Panc1 (cell line): Measurements from ENCODE around the gene DNAJC16. TPM values are rescaled to one million over a fixed set of nuclear protein-coding genes. Genes with fewer than 3 reads are reported as not detected.

Source experiments
- ATAC-seq: fragments of 200-7000 bp; cut with Tn5 transposase; 2 replicates; pipeline ENCODE4 v1.9.1; 2020; ENCODE audit warnings: mild to moderate bottlenecking, moderate library complexity
- BruUV-seq: library from RNA; stranded (reverse); fragments of 400-500 nt; replicated peaks from 2 replicates; lab custom pipeline; 2021; lab: Mats Ljungman, UMichigan
- CTCF ChIA-PET: fragments of 300-600 bp; sonication (Branson Sonifier 250); formaldehyde crosslinking; loops from one replicate; lab custom pipeline; 2022; ENCODE audit warnings: antibody characterized with exemption; lab: Charles Lee
- POLR2A ChIA-PET: fragments of 300-600 bp; sonication (Branson Sonifier 250); formaldehyde crosslinking; loops from one replicate; lab custom pipeline; 2022; ENCODE audit warnings: antibody characterized with exemption; lab: Charles Lee
- DNase-seq: peaks from one replicate; pipeline ENCODE4 v3.0.0-alpha.2; 2010; ENCODE audit warnings: low read depth, low spot score
- H3K27ac ChIP-seq: 2 replicates; pipeline ENCODE4 v1.5.1; 2011; ENCODE audit warnings: mild to moderate bottlenecking, low read length, inconsistent platforms
- H3K27me3 ChIP-seq: fragments of 200-500 bp; sonication (Bioruptor generic); 2 replicates; pipeline ENCODE4 v1.6.0; 2014; ENCODE audit warnings: low read length, inconsistent platforms; ENCODE audit not compliant: control insufficient read depth, insufficient read depth
- H3K36me3 ChIP-seq: fragments of 200-500 bp; sonication (Bioruptor generic); 2 replicates; pipeline ENCODE4 v1.5.1; 2014; ENCODE audit warnings: inconsistent platforms, mild to moderate bottlenecking, low read length, moderate library complexity; ENCODE audit not compliant: control insufficient read depth, insufficient read depth
- H3K4me1 ChIP-seq: 2 replicates; pipeline ENCODE4 v1.5.1; 2011; ENCODE audit warnings: inconsistent platforms, mild to moderate bottlenecking, low read length, moderate library complexity; ENCODE audit not compliant: control insufficient read depth, insufficient read depth
- H3K4me3 ChIP-seq, 2 experiments: 2 replicates each; pipeline ENCODE4 v1.5.1; 2011 to 2012; ENCODE audit warnings: low read depth in 2 of 2, low read length in 2 of 2, mild to moderate bottlenecking in 2 of 2, inconsistent platforms in 1 of 2, moderate library complexity in 1 of 2
- H3K9me3 ChIP-seq: fragments of 200-500 bp; sonication (Bioruptor generic); 2 replicates; pipeline ENCODE4 v1.5.1; 2014; ENCODE audit warnings: low read depth, mild to moderate bottlenecking, inconsistent platforms, low read length, moderate library complexity; ENCODE audit not compliant: control insufficient read depth, insufficient read depth
- POLR2AphosphoS5 ChIP-seq: IDR thresholded peaks from 2 replicates; pipeline ENCODE4 v1.6.1; 2012; ENCODE audit warnings: mild to moderate bottlenecking, low read depth, low read length, moderate library complexity
- SIN3A ChIP-seq: IDR thresholded peaks from 2 replicates; pipeline ENCODE4 v1.6.1; 2012; ENCODE audit warnings: low read depth, mild to moderate bottlenecking, low read length, moderate library complexity, borderline replicate concordance; ENCODE audit not compliant: insufficient read depth
- TCF7L2 ChIP-seq: IDR thresholded peaks from 2 replicates; pipeline ENCODE4 v1.6.1; 2011; ENCODE audit warnings: mild to moderate bottlenecking, low read depth, low read length, inconsistent platforms
- in situ Hi-C: cut with HindIII; loops from 2 replicates; pipeline ENCODE4 v1.10.0; 2016; ENCODE audit warnings: low sequenced_read_pairs, low pct_unique_long_range_greater_than_20kb
- intact Hi-C: fragments of 100-400 bp; cut with micrococcal nuclease; formaldehyde crosslinking; loops from one replicate; pipeline ENCODE4 v1.10.0; 2022; ENCODE audit not compliant: unreplicated experiment
- total RNA-seq: library from RNA; stranded (reverse); gene quantifications from one replicate; pipeline ENCODE4 v1.2.1, GENCODE V29; 2021; ENCODE audit not compliant: unreplicated experiment
- TF ChIP-seq, protein P1 (sequence below): fragments of 450-650 bp; IDR thresholded peaks from 2 replicates; pipeline ENCODE4 v1.5.1; 2017; ENCODE audit warnings: mild to moderate bottlenecking
- TF ChIP-seq, protein P2 (sequence below), 2 experiments: IDR thresholded peaks; 2 replicates each; pipeline ENCODE4 v1.6.1; 2011 to 2012; ENCODE audit warnings: low read depth in 2 of 2, control low read depth in 1 of 2, low read length in 1 of 2, mild to moderate bottlenecking in 1 of 2, moderate library complexity in 1 of 2; ENCODE audit not compliant: insufficient read depth in 1 of 2

DNAJC16 gene
- total RNA-seq, 1 experiment from 2014 or later = 22.0 TPM

DNA sequence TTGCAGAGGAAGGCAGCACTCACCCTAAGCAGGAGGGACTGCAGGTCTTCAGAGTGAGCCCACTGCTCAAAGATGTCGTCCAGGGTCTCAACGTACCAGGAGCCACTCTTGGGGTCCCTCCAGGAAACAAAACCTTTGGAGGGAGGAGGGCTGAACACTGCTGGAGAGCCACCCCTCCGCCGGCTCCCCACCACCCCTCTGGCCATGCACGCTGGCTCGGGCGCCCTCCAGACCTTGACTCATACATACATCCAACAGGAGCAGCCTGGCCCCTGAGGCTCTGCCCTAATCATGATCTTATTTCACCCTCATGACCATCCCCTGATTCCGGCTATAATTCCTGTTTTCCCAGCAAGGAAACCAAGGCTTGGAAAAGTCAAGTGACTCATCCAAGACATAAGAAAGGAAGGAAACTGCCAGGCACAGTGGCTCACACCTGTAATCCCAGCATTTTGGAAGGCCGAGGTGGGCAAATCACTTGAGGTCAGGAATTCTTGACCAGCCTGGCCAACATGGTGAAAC is 32.7 kb upstream of the DNAJC16 start:
- in situ Hi-C loops = no loop called here
- intact Hi-C loops = no loop called here
- CTCF ChIA-PET = interaction anchor here (0.6 kb wide), 2 partner anchors 30 to 171 kb away, joined by 3 to 7 read pairs; partner anchors contain the start of gene CASP9

DNA sequence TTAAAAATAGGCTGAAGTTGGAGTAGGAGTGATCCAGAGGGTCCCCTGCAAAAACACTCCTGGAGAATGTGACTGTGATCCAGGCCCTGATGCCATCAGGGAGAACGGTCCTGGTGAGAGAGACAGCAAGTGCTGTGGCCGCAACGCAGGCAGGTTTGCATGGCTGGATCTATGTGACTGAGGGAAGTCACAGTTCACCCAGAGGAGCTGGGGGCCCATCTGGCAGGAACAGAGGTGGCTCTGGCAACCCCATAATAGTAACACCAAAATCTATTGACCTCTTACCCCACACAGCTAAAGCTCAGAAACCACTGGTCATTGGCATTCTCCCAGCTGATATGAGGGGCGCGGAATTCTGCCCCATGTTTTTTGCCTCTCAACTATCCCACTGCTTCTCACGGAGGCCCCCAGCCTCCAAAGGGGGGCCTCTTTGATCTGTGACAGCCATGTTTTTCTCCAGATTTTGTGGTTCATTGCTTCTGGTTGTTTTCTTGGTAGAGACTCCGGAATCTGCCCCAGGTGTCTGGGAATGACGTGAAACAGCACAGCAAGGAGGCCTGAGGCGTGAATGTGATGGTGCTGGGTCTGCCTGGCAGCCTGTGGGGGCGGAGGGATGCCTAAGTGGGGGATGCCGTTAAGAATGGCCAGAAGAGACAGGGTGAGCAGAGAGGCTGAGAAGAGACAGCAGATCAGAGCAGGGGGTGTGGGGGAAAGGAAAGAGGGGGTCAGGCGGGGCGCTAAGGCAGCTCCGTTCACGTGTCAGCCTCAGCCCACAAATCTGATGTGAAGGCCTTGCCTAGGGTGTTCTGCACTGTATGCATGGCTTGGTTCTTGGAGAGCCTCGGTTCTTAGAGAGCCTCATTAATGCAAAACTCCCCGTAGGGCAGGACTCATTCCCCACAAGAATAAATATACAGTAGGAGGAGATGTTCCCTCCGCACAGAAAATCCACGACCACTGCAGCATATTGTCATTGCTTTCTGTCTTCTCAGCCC is 26.2 kb upstream of the DNAJC16 start:
- intact Hi-C loops (loop anchor here (5.0 to 10.0 kb wide), 2 partner anchors 66 to 178 kb away; partner anchors contain the start of gene CTRC), in situ Hi-C loops (no loop called here)
- no peak overlapping the region for H3K27ac ChIP-seq
- ChIA-PET POLR2A (no interaction called here), CTCF (no interaction called here)
- H3K36me3 ChIP-seq = no peaks in the 10 kb centered on the region
- ATAC-seq = no peak
- TF ChIP-seq, protein P1, sequence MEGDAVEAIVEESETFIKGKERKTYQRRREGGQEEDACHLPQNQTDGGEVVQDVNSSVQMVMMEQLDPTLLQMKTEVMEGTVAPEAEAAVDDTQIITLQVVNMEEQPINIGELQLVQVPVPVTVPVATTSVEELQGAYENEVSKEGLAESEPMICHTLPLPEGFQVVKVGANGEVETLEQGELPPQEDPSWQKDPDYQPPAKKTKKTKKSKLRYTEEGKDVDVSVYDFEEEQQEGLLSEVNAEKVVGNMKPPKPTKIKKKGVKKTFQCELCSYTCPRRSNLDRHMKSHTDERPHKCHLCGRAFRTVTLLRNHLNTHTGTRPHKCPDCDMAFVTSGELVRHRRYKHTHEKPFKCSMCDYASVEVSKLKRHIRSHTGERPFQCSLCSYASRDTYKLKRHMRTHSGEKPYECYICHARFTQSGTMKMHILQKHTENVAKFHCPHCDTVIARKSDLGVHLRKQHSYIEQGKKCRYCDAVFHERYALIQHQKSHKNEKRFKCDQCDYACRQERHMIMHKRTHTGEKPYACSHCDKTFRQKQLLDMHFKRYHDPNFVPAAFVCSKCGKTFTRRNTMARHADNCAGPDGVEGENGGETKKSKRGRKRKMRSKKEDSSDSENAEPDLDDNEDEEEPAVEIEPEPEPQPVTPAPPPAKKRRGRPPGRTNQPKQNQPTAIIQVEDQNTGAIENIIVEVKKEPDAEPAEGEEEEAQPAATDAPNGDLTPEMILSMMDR = no peak
- TF ChIP-seq, protein P2, sequence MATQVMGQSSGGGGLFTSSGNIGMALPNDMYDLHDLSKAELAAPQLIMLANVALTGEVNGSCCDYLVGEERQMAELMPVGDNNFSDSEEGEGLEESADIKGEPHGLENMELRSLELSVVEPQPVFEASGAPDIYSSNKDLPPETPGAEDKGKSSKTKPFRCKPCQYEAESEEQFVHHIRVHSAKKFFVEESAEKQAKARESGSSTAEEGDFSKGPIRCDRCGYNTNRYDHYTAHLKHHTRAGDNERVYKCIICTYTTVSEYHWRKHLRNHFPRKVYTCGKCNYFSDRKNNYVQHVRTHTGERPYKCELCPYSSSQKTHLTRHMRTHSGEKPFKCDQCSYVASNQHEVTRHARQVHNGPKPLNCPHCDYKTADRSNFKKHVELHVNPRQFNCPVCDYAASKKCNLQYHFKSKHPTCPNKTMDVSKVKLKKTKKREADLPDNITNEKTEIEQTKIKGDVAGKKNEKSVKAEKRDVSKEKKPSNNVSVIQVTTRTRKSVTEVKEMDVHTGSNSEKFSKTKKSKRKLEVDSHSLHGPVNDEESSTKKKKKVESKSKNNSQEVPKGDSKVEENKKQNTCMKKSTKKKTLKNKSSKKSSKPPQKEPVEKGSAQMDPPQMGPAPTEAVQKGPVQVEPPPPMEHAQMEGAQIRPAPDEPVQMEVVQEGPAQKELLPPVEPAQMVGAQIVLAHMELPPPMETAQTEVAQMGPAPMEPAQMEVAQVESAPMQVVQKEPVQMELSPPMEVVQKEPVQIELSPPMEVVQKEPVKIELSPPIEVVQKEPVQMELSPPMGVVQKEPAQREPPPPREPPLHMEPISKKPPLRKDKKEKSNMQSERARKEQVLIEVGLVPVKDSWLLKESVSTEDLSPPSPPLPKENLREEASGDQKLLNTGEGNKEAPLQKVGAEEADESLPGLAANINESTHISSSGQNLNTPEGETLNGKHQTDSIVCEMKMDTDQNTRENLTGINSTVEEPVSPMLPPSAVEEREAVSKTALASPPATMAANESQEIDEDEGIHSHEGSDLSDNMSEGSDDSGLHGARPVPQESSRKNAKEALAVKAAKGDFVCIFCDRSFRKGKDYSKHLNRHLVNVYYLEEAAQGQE (IDR thresholded peaks at IDR 0.05; ENCODE audit: insufficient read depth in 1 of 2, low read depth in 2 of 2, low read length in 1 of 2) = no peak
- TF ChIP-seq TCF7L2 (no peak), SIN3A (no peak), POLR2AphosphoS5 (no peak)
- no peak overlapping the region for H3K4me3 ChIP-seq
- no peaks in the 10 kb centered on the region for H3K9me3 ChIP-seq
- H3K27me3 ChIP-seq = no peaks in the 10 kb centered on the region
- no peak for DNase-seq
- H3K4me1 ChIP-seq = no peaks in the 10 kb centered on the region
- no TSS peak for BruUV-seq

More for the DNA sequence above, 32.7 kb upstream of the DNAJC16 start:
- TF ChIP-seq, protein P1 = no peak
- TF ChIP-seq POLR2AphosphoS5 (no peak), SIN3A (no peak), TCF7L2 (no peak)
- TF ChIP-seq, protein P2 (IDR thresholded peaks at IDR 0.05; ENCODE audit: insufficient read depth in 1 of 2, low read depth in 2 of 2, low read length in 1 of 2) = no peak
- POLR2A ChIA-PET = no interaction called here
- DNase-seq (no peak), ATAC-seq (no peak)
- no TSS peak for BruUV-seq
- Histone ChIP-seq H3K27me3 (no peaks in the 10 kb centered on the region), H3K27ac (no peak overlapping the region), H3K36me3 (no peaks in the 10 kb centered on the region), H3K4me3 (no peak overlapping the region), H3K9me3 (no peaks in the 10 kb centered on the region), H3K4me1 (no peaks in the 10 kb centered on the region)
